ENCODE measurements around the gene SPRYD4.

DNA sequence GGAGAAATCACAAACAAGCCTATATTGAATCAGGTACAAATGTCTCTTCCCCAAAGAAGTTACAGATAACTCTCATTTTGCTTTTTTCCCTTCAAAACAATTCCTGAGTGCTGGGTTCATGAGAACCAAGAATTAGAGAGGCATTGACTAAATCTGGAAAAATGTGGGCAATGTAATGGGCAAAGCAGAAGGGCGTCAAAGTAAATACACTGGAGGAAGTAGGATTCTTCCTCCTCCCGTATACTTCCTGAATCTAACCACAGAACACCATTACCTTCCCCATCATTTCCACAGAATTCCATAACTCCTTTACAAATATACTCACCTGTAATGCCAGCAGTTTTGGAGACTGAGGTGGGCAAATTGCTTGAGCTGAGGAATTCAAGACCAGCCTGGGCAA lies 50.2 kb downstream of the SPRYD4 start:
- no peak for TF ChIP-seq POLR2AphosphoS5 (IDR thresholded peaks at IDR 0.05)
- TF ChIP-seq, protein P1, sequence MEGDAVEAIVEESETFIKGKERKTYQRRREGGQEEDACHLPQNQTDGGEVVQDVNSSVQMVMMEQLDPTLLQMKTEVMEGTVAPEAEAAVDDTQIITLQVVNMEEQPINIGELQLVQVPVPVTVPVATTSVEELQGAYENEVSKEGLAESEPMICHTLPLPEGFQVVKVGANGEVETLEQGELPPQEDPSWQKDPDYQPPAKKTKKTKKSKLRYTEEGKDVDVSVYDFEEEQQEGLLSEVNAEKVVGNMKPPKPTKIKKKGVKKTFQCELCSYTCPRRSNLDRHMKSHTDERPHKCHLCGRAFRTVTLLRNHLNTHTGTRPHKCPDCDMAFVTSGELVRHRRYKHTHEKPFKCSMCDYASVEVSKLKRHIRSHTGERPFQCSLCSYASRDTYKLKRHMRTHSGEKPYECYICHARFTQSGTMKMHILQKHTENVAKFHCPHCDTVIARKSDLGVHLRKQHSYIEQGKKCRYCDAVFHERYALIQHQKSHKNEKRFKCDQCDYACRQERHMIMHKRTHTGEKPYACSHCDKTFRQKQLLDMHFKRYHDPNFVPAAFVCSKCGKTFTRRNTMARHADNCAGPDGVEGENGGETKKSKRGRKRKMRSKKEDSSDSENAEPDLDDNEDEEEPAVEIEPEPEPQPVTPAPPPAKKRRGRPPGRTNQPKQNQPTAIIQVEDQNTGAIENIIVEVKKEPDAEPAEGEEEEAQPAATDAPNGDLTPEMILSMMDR (IDR thresholded peaks at IDR 0.05), result no peak
- no peak for TF ChIP-seq EP300 (IDR thresholded peaks at IDR 0.05)

Data from esophagus muscularis mucosa (tissue), 4 donors.